NT2/D1 (cell line): ENCODE measurements around the gene KRTAP10-9.

Source experiments
- YY1 ChIP-seq: IDR thresholded peaks from 2 replicates; pipeline ENCODE4 v1.6.1; 2011; ENCODE audit not compliant: insufficient read length, insufficient read depth
- ZNF274 ChIP-seq: IDR thresholded peaks from 2 replicates; pipeline ENCODE4 v1.6.1; 2011; ENCODE audit warnings: mild to moderate bottlenecking, low read depth, low read length

DNA sequence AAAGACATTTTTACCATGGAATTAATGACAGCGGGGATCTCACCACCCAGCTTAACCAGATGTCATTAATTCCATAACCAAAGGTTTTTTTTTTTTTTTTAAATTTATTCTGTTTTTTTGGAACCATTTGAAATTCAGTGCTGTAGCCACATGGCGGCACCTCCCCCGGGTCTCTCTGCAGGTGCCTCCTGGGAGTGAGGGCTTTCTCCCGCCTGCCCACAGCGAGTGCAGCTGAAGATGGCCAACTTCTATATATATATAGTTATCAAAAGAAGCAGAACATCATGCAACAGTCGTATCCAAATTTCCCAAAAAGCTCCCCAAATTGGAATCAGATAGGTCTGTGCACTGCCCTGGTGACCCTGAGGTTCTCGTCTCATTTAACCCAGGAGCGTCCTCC, 11.4 kb upstream of the KRTAP10-9 start:
- TF ChIP-seq ZNF274 (no peak), YY1 (no peak)
